Hematopoietic multipotent progenitor cell (in vitro differentiated cells): ENCODE measurements around the gene PRRX1. TPM values are rescaled to one million over a fixed set of nuclear protein-coding genes. Genes with fewer than 3 reads are reported as not detected.
A peak's percentile ranks its signal among the peaks of the same experiment; 100 is the strongest.

Experiments used
- DNase-seq, 3 donors: peaks; one replicate each; pipeline ENCODE4 v3.0.0-alpha.2; 2011 to 2015; ENCODE audit warnings: low read depth in 2 of 3, low spot score in 2 of 3
- total RNA-seq: library from RNA; depleted of rRNA; stranded (reverse); fragments of >200 nt; gene quantifications from one replicate; pipeline ENCODE4 v1.2.3, GENCODE V29; 2012

The PRRX1 gene
- total RNA-seq, 1 donor = not detected

GRCh38 chr1:170663404-170664092 lies 383 bp upstream of the PRRX1 start:
- no peak for DNase-seq

- DNase-seq = peak in 1 of 3 donors; percentile 29
Observed at GRCh38 chr1:170664828-170665612, 1.1 kb downstream of the PRRX1 start.

- DNase-seq = peak in 1 of 3 donors; percentile 32
Observed at GRCh38 chr1:170665629-170666028, 1.7 kb downstream of the PRRX1 start.

DNA sequence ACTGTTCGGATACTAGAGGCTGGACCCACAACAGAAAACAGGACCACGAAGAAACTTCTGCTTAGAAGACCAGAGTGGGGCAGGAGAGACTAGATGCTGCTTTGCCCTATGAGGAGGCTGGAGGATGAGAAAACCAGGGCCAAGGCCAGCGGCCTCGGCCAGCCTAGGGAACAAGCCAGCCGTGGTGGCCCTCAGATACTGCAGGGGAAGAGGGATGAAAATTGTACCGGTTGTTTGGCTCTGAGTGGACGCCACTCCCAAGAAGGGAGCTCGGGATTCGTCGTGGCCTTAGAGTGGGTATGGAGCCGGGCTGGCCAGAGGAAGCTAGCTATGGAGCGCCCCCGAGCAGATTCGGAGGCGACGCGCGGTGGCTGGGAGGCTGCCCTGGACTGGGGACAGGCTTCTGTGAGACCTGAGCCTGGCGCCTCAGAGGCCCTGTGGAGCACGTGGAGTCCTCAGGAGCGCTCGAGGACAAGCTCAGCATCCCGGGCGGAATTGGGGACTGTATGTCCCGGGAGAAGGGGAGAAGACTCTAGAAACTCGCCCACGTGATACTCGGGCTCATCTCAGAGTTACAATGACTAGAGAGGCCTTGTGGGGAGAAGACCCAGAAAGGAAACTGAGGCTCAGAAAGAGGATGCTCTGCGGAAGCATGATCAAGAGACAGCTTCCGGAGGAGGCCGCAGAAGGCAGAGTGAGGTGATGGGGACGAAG lies 2.8 kb downstream of the PRRX1 start:
- peak in 1 of 3 donors; percentile 7 for DNase-seq

- DNase-seq = peak in 1 of 3 donors; percentile 39
Observed at GRCh38 chr1:170668209-170669106, 4.5 kb downstream of the PRRX1 start.

DNA sequence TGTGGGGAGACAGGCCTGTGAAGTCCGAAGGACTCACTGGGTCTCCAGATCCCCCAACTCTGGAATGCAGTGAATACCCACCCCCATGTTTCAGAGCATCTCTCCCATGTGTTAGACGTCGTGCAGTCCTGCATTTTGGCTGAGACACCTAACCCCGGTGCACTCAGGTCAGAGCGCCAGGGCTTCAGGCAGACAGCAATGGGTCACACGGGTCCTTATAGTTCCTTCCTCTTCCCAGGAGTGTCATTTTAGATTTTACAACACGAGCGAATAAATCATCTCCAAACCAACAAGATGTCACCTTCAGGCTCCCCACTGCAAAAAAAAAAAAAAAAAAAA lies 5.1 kb downstream of the PRRX1 start:
- DNase-seq = peak in 1 of 3 donors; percentile 9

DNA sequence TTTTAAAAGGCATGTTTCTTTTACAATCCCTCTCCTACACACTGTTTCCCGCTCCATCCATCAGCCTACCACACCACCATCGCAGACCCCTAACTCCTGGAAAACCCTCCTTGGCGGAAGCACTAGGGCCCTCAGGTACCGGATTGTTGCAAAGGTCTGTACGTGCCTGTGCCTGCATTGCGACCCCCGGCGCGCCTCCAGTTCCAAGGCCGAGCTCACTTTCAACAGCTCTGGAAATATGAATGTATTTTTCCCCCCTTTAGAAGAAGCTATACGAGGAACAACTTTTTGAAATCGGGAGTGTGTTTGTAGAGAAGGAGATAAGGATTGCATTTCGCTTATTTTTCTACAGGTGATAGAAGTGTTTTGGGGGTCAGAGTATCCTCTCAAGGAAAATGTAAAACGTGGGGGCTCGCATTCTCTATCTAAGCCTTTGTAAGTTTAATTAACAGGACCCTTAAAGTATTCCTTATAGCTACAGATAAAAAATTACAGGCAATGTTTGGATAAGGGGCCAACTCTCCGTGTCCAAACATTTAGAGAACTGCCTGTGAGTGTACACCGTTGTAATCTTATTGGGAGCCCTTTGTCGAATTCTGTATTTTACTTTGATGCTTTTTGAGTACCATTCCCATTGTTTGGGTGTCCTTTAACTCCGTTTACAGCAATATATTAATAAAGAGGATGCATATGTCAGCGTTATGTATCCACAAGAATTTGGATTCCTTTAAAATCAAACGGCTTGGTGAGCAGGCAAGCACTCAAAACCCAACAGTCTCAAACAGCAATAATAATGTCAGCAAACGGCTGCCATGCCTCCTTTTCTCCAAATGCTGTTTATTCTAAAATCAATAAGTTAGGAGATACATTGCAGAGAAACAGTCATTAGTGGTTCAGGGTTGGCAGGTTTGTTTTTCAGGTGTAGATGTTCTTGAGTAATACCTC lies 5.9 kb downstream of the PRRX1 start:
- DNase-seq = no peak

- DNase-seq = peak in 1 of 3 donors; percentile 59
Observed at GRCh38 chr1:170670802-170671628, 7.1 kb downstream of the PRRX1 start.

GRCh38 chr1:170671629-170671963 lies 7.7 kb downstream of the PRRX1 start:
- no peak for DNase-seq

- no peak for DNase-seq
Observed at GRCh38 chr1:170672316-170672715, 8.4 kb downstream of the PRRX1 start.

GRCh38 chr1:170674239-170674638 lies 10.3 kb downstream of the PRRX1 start:
- no peak for DNase-seq

DNA sequence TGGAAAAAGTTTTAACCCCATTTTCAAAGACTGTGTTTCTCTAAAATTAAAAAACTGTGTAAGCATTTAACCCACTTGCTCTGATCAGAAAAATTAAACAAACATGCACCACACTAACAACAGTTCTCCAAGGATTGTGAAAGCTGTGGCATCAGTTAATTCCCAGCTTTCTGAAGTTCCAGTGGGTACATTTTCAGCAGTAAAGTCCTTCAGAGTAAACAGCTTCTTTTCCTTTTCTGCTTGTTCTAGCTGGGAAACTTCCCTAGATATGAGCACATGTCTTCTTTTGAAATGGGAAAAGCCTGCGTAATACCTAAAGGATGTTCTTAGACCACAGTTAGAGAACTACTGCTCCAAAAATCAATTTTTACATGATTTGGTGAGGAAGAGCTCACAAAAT lies 11.1 kb downstream of the PRRX1 start:
- DNase-seq = no peak

DNA sequence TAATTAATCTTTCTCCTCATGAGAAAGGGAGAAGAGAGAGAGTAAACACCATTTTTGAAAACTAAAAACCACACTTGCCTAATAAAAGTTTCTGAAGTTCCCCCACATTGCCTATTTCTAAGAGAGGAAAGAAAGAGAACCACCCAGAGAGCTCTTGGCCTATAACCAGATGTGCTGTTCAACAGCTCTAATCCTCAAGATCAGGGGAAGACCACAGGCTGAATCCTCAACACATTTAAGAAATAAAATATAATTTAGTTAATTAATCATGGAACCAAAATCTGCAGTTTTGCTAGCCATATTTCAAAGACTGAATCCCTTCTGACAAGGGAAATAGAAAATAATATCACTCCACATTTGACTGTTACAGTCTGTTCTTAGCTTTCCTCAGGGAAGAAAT lies 11.9 kb downstream of the PRRX1 start:
- DNase-seq = no peak

GRCh38 chr1:170676628-170677027 lies 12.7 kb downstream of the PRRX1 start:
- DNase-seq = no peak

GRCh38 chr1:170678027-170678600 lies 14.2 kb downstream of the PRRX1 start:
- no peak for DNase-seq

DNA sequence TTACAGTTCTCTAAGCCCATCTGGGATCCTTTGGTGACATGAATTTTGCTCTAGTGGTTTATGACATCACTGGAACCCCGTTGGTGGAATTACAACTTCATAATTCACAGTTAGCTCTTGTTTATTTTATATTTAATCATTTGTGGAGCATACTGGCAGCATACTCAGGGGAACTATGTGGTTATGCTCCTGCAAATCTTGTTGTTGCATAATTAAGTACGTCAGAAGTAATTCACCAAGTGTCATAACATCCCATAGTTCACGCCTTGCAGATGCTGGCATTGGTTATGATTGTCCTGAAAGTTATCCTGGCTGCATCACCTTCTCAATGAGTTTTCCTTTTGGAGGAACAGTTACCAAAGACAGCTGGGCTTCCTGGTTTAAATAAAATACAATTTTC lies 16.5 kb downstream of the PRRX1 start:
- DNase-seq = no peak

GRCh38 chr1:170682169-170682568 lies 18.2 kb downstream of the PRRX1 start:
- DNase-seq = no peak

- no peak for DNase-seq
Observed at GRCh38 chr1:170682809-170683208, 18.9 kb downstream of the PRRX1 start.
